OCI-LY3 (cell line): ENCODE measurements around the gene FBP1.
A peak's percentile ranks its signal among the peaks of the same experiment; 100 is the strongest.

Experiments used
- H2AFZ ChIP-seq: fragments of 200-600, 300-600 bp; shearing (Covaris generic); 2 replicates; pipeline ENCODE4 v1.6.0; 2014; ENCODE audit warnings: antibody characterized with exemption, low read depth, low read length
- H3K27ac ChIP-seq: fragments of 200-600, 300-600 bp; sonication (generic); 2 replicates; pipeline ENCODE4 v1.5.1; 2014; ENCODE audit warnings: mild to moderate bottlenecking, low read length, moderate library complexity, mixed read lengths
- H3K27me3 ChIP-seq: fragments of 200-600, 300-600 bp; sonication (generic); 2 replicates; pipeline ENCODE4 v1.6.1; 2014; ENCODE audit warnings: low read depth, low read length, mixed read lengths
- H3K36me3 ChIP-seq: fragments of 200-600, 300-600 bp; sonication (generic); replicated peaks from 2 replicates; pipeline ENCODE3; 2014; ENCODE audit warnings: low read depth, low read length, mixed read lengths
- H3K4me1 ChIP-seq: fragments of 300-600, 200-600 bp; sonication (generic); 2 replicates; pipeline ENCODE4 v1.6.1; 2014; ENCODE audit warnings: low read length, mixed read lengths
- H3K4me2 ChIP-seq: fragments of 200-600, 300-600 bp; sonication (generic); 2 replicates; pipeline ENCODE4 v1.6.1; 2014; ENCODE audit warnings: low read length, mixed read lengths
- H3K4me3 ChIP-seq: fragments of 300-600, 200-600 bp; sonication (generic); 2 replicates; pipeline ENCODE4 v1.5.1; 2014; ENCODE audit warnings: antibody characterized with exemption, mild to moderate bottlenecking, low read length, moderate library complexity
- H3K79me2 ChIP-seq: fragments of 300-600, 200-600 bp; shearing (Covaris generic); 2 replicates; pipeline ENCODE4 v1.6.1; 2014; ENCODE audit warnings: mild to moderate bottlenecking, low read length, mixed read lengths
- H3K9ac ChIP-seq: fragments of 300-600, 200-600 bp; shearing (Covaris generic); 2 replicates; pipeline ENCODE4 v1.6.0; 2014; ENCODE audit warnings: mild to moderate bottlenecking, low read length, moderate library complexity
- H3K9me3 ChIP-seq: fragments of 200-600, 300-600 bp; shearing (Covaris generic); 2 replicates; pipeline ENCODE4 v1.6.1; 2014; ENCODE audit warnings: low read length, mixed read lengths; ENCODE audit not compliant: insufficient read depth
- H4K20me1 ChIP-seq: fragments of 200-600, 300-600 bp; sonication (generic); 2 replicates; pipeline ENCODE4 v1.6.1; 2016; ENCODE audit warnings: low read length, mixed read lengths; ENCODE audit not compliant: insufficient read depth
- CTCF ChIP-seq: fragments of 200-600, 300-600 bp; sonication (generic); IDR thresholded peaks from 2 replicates; pipeline ENCODE4 v1.5.1; 2014; ENCODE audit warnings: antibody characterized with exemption, low read length, low read depth
- EZH2phosphoT487 ChIP-seq: fragments of 200-600 bp; shearing (Covaris generic); IDR thresholded peaks from 2 replicates; pipeline ENCODE4 v1.6.1; 2018; ENCODE audit warnings: antibody characterized with exemption, mixed run types, low read depth

Gene FBP1

GRCh38 chr9:94560237-94560636 is 79.1 kb downstream of the FBP1 start:
- no peaks in the 10 kb centered on the region for H4K20me1 ChIP-seq
- no peak overlapping the region for H3K27ac ChIP-seq
- H3K9me3 ChIP-seq: no peaks in the 10 kb centered on the region
- H3K4me3 ChIP-seq: no peak overlapping the region
- no peak for TF ChIP-seq CTCF
- H3K79me2 ChIP-seq: no peaks in the 10 kb centered on the region
- no peak overlapping the region for H3K9ac ChIP-seq
- H3K4me1 ChIP-seq: peaks cover 1% of the 10 kb centered on the region
- peaks cover 7% of the 10 kb centered on the region for H3K27me3 ChIP-seq
- H2AFZ ChIP-seq: no peak overlapping the region
- no peaks in the 10 kb centered on the region for H3K36me3 ChIP-seq
- H3K4me2 ChIP-seq: no peak overlapping the region

- H4K20me1 ChIP-seq: no peaks in the 10 kb centered on the region
Observed at GRCh38 chr9:94557376-94557775, 81.9 kb downstream of the FBP1 start.

GRCh38 chr9:94554439-94555331 is 84.6 kb downstream of the FBP1 start, which contains the start of gene PCAT7:
PCAT7 (plus strand) TSS chr9:94555083.
- peaks cover 7% of the 10 kb centered on the region for H3K27me3 ChIP-seq
- TF ChIP-seq EZH2phosphoT487 (no peak), CTCF (peak; percentile 84)
- peak within 1 kb of the TSS; percentile 81 for H3K4me3 ChIP-seq
- peak within 1 kb of the TSS; percentile 70 for H3K9ac ChIP-seq
- H3K79me2 ChIP-seq: no peaks in the 10 kb centered on the region
- peak within 1 kb of the TSS; percentile 45 for H3K27ac ChIP-seq
- no peaks in the 10 kb centered on the region for H3K9me3 ChIP-seq
- peaks cover 9% of the 10 kb centered on the region for H3K4me1 ChIP-seq
- no peaks in the 10 kb centered on the region for H3K36me3 ChIP-seq
- H4K20me1 ChIP-seq: no peaks in the 10 kb centered on the region
- peak within 1 kb of the TSS; percentile 74 for H3K4me2 ChIP-seq
- peak within 1 kb of the TSS; percentile 88 for H2AFZ ChIP-seq

More at GRCh38 chr9:94557376-94557775, 81.9 kb downstream of the FBP1 start:
- Histone ChIP-seq H3K4me2 (no peak overlapping the region), H3K9ac (no peak overlapping the region), H3K27ac (no peak overlapping the region), H3K9me3 (no peaks in the 10 kb centered on the region), H3K4me1 (peaks cover 9% of the 10 kb centered on the region), H3K4me3 (no peak overlapping the region), H3K27me3 (peaks cover 7% of the 10 kb centered on the region), H2AFZ (no peak overlapping the region), H3K36me3 (no peaks in the 10 kb centered on the region), H3K79me2 (no peaks in the 10 kb centered on the region)
- TF ChIP-seq EZH2phosphoT487: no peak
- no peak for TF ChIP-seq CTCF

GRCh38 chr9:94554078-94554438 is 85.3 kb downstream of the FBP1 start:
- no peaks in the 10 kb centered on the region for H3K36me3 ChIP-seq
- H3K27ac ChIP-seq: no peak overlapping the region
- H3K4me2 ChIP-seq: peak overlapping the region; percentile 74
- peaks cover 7% of the 10 kb centered on the region for H3K27me3 ChIP-seq
- no peak for TF ChIP-seq CTCF
- no peak for TF ChIP-seq EZH2phosphoT487
- H3K79me2 ChIP-seq: no peaks in the 10 kb centered on the region
- H3K4me1 ChIP-seq: peaks cover 9% of the 10 kb centered on the region
- H4K20me1 ChIP-seq: no peaks in the 10 kb centered on the region
- H3K9ac ChIP-seq: peak overlapping the region; percentile 70; the same call in 1 of the 2 replicates
- no peak overlapping the region; the same call in 1 of the 2 replicates for H2AFZ ChIP-seq
- peak overlapping the region; percentile 81 for H3K4me3 ChIP-seq
- no peaks in the 10 kb centered on the region for H3K9me3 ChIP-seq
